Hepatocyte (in vitro differentiated cells): ENCODE measurements around the gene HCK. TPM values are rescaled to one million over a fixed set of nuclear protein-coding genes. Genes with fewer than 3 reads are reported as not detected.

Source experiments
- DNase-seq: peaks from one replicate; pipeline ENCODE4 v3.0.0-alpha.2; 2016; ENCODE audit warnings: low spot score
- H2AFZ ChIP-seq: fragments of 200-600 bp; sonication (generic); 2 replicates; pipeline ENCODE4 v1.6.0; 2016; ENCODE audit warnings: antibody characterized with exemption, mild to moderate bottlenecking
- H3K27ac ChIP-seq: fragments of 200-600 bp; sonication (generic); 2 replicates; pipeline ENCODE4 v1.5.1; 2016; ENCODE audit warnings: mild to moderate bottlenecking
- H3K27me3 ChIP-seq: fragments of 200-600 bp; sonication (generic); 2 replicates; pipeline ENCODE4 v1.6.1; 2016
- H3K36me3 ChIP-seq: fragments of 200-600 bp; sonication (generic); replicated peaks from 2 replicates; pipeline ENCODE4 v1.5.1; 2016; ENCODE audit warnings: low read depth; ENCODE audit not compliant: insufficient read depth
- H3K4me1 ChIP-seq: fragments of 200-600 bp; sonication (generic); 2 replicates; pipeline ENCODE4 v1.5.1; 2016; ENCODE audit warnings: mild to moderate bottlenecking, moderate library complexity; ENCODE audit not compliant: insufficient read depth
- H3K4me2 ChIP-seq: fragments of 200-600 bp; sonication (generic); 2 replicates; pipeline ENCODE4 v1.6.0; 2016
- H3K4me3 ChIP-seq: fragments of 200-600 bp; sonication (generic); 2 replicates; pipeline ENCODE4 v1.5.1; 2016; ENCODE audit warnings: mild to moderate bottlenecking
- H3K79me2 ChIP-seq: fragments of 200-600 bp; sonication (generic); 2 replicates; pipeline ENCODE4 v1.6.0; 2017; ENCODE audit warnings: mild to moderate bottlenecking
- H3K9me2 ChIP-seq: fragments of 200-600 bp; sonication (generic); replicated peaks from 2 replicates; pipeline ENCODE4 v1.6.0; 2017; ENCODE audit warnings: mild to moderate bottlenecking; ENCODE audit not compliant: insufficient read depth
- H3K9me3 ChIP-seq: fragments of 200-600 bp; sonication (generic); 2 replicates; pipeline ENCODE4 v1.5.1; 2016; ENCODE audit warnings: low read depth, mild to moderate bottlenecking
- H4K20me1 ChIP-seq: fragments of 200-600 bp; sonication (generic); 2 replicates; pipeline ENCODE4 v1.6.0; 2016; ENCODE audit warnings: mild to moderate bottlenecking; ENCODE audit not compliant: insufficient read depth, poor library complexity, severe bottlenecking
- EZH2 ChIP-seq: fragments of 200-600 bp; sonication (generic); IDR thresholded peaks from 2 replicates; pipeline ENCODE4 v1.6.1; 2016; ENCODE audit warnings: antibody characterized with exemption, mild to moderate bottlenecking, borderline replicate concordance
- EZH2phosphoT487 ChIP-seq: fragments of 200-600 bp; sonication (generic); IDR thresholded peaks from one replicate; pipeline ENCODE4 v1.6.1; 2018; ENCODE audit warnings: antibody characterized with exemption, mild to moderate bottlenecking, low read depth, moderate library complexity; ENCODE audit not compliant: unreplicated experiment, severe bottlenecking
- WGBS: methylation state at CpG from one replicate; pipeline ENCODE4 v1.1.6; 2016; ENCODE audit warnings: low lambda C conversion rate; ENCODE audit errors: missing lambda C conversion rate; 5-methylcytosine and 5-hydroxymethylcytosine counted together
- polyA plus RNA-seq: library from polyadenylated mRNA; unstranded; fragments of >200 nt; fragmentation: Nextera tagmentation; extraction: Ambion mirVana; gene quantifications from 2 replicates; pipeline ENCODE4 v1.2.1, GENCODE V29; 2016
- total RNA-seq: library from RNA; depleted of rRNA; stranded (reverse); fragments of >200 nt; gene quantifications from 2 replicates; pipeline ENCODE4 v1.2.3, GENCODE V29; 2014
- TF ChIP-seq, protein P1 (sequence below): fragments of 200-600 bp; sonication (generic); IDR thresholded peaks from 2 replicates; pipeline ENCODE4 v1.5.1; 2016; ENCODE audit warnings: antibody characterized with exemption, mild to moderate bottlenecking; ENCODE audit not compliant: poor library complexity

Gene HCK
- total and polyA plus RNA-seq, 2 experiments from 2014 or later, result 0.54 to 2.2 TPM

DNA sequence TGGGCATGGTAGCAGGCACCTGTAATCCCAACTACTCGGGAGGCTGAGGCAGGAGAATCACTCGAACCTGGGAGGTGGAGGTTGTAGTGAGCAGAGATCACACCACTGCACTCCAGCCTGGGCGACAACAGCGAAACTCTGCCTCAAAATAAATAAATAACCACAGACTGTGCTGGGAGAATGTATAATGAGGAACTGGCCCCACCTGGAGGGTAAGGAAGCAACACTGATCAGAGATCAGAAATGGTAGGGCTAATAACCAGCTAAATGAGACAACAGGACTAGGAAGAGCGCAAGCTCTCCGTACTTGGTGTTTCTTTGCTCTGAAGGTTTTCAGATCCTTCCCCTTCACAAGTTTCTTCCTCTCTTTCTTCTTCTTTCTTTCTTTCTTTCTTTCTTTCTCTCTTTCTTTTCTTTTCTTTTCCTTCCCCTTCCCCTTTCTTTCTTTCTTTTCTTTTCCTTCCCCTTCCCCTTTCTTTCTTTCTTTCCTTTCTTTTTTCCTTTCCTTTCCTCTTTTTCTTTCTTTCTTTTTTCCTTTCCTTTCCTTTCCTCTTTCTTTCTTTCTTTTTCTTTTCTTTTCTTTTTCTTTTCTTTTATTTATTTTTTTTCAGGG lies 27.3 kb upstream of the HCK start:
- Histone ChIP-seq H3K9me2 (no peaks in the 10 kb centered on the region), H3K4me2 (no peak overlapping the region), H3K36me3 (no peaks in the 10 kb centered on the region), H4K20me1 (no peaks in the 10 kb centered on the region), H3K4me3 (no peak overlapping the region), H3K9me3 (no peaks in the 10 kb centered on the region), H3K79me2 (no peaks in the 10 kb centered on the region), H3K4me1 (no peaks in the 10 kb centered on the region), H3K27ac (no peak overlapping the region), H3K27me3 (peaks cover 63% of the 10 kb centered on the region), H2AFZ (no peak overlapping the region)
- DNase-seq, result no peak
- TF ChIP-seq EZH2 (no peak), EZH2phosphoT487 (no peak)
- TF ChIP-seq, protein P1, sequence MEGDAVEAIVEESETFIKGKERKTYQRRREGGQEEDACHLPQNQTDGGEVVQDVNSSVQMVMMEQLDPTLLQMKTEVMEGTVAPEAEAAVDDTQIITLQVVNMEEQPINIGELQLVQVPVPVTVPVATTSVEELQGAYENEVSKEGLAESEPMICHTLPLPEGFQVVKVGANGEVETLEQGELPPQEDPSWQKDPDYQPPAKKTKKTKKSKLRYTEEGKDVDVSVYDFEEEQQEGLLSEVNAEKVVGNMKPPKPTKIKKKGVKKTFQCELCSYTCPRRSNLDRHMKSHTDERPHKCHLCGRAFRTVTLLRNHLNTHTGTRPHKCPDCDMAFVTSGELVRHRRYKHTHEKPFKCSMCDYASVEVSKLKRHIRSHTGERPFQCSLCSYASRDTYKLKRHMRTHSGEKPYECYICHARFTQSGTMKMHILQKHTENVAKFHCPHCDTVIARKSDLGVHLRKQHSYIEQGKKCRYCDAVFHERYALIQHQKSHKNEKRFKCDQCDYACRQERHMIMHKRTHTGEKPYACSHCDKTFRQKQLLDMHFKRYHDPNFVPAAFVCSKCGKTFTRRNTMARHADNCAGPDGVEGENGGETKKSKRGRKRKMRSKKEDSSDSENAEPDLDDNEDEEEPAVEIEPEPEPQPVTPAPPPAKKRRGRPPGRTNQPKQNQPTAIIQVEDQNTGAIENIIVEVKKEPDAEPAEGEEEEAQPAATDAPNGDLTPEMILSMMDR, result no peak
- WGBS, result 91% methylated on average over 6 of the region's 6 CpGs

DNA sequence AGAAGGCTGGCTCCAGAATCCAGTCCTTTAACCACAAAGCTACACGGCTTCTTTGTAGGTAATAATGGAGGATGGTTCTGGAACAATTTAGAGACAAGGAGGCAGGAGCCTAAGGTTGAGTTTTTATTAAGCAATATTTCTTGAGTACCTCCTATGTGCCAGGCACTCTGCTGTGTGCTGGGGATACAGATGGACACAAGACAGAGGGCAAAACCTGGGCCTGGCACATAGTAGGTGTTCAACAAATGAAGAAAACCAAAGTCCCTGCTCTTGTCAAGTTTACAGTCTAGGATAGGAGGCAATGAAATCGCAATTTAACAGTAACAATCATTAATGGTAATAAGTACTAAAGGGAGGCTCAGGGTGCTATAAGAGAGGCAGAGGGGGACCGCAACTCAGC lies 24.4 kb upstream of the HCK start:
- Histone ChIP-seq H3K9me3 (no peaks in the 10 kb centered on the region), H3K36me3 (no peaks in the 10 kb centered on the region), H3K9me2 (no peaks in the 10 kb centered on the region), H3K27me3 (peaks cover 42% of the 10 kb centered on the region), H3K4me1 (no peaks in the 10 kb centered on the region), H3K4me2 (no peak overlapping the region), H3K79me2 (no peaks in the 10 kb centered on the region), H2AFZ (no peak overlapping the region), H4K20me1 (no peaks in the 10 kb centered on the region), H3K4me3 (no peak overlapping the region), H3K27ac (no peak overlapping the region)
- TF ChIP-seq EZH2 (no peak), EZH2phosphoT487 (no peak)
- TF ChIP-seq, protein P1, result no peak
- 90% methylated on average over 3 of the region's 3 CpGs for WGBS
- no peak for DNase-seq

DNA sequence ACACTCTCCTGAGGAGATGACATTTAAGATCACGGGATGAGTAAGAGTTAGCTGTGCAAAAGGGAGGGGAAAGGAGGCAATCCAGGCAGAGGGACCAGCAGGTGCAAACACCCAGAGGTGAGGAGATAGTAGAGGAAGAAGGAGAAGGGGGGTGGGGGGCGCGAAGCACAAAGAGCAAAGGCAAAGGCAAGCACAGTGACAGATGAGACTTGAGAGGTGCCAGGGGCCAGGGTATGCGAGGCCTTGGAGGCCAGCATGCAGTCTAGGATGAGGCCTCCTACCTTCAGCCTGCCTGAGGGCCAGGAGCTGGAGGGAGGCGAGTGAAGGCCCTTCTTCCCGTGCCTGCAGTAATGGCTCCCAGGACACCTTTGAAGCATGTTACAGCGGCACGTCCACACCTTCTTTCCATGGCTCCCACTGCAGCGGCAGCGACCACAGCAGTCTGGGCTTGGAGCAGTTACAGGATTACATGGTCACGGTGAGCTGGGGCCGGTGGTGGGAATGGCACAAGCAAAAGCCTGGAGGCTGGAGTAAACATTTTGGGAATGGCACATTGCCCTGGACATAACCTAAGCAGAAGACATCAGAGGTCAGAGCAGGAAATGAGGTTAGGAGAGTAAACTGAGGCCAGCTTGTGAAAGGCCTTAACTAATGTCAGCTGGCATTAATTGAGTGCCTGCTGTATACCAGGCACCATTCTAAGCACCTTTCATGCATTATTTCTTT lies 23.2 kb upstream of the HCK start:
- Histone ChIP-seq H3K9me2 (no peaks in the 10 kb centered on the region), H3K4me2 (no peak overlapping the region), H3K79me2 (no peaks in the 10 kb centered on the region), H2AFZ (no peak overlapping the region), H3K27ac (no peak overlapping the region), H3K4me1 (no peaks in the 10 kb centered on the region), H3K27me3 (peaks cover 42% of the 10 kb centered on the region), H3K9me3 (no peaks in the 10 kb centered on the region), H3K36me3 (no peaks in the 10 kb centered on the region), H3K4me3 (no peak overlapping the region), H4K20me1 (no peaks in the 10 kb centered on the region)
- 41% methylated on average over 12 of the region's 12 CpGs for WGBS
- peak; percentile 58 for DNase-seq
- TF ChIP-seq, protein P1, result no peak
- no peak for TF ChIP-seq EZH2
- no peak for TF ChIP-seq EZH2phosphoT487
